Measurements from ENCODE around the gene EXOC2. TPM values are rescaled to one million over a fixed set of nuclear protein-coding genes. Genes with fewer than 3 reads are reported as not detected.

EXOC2 gene
- total RNA-seq, 1 experiment from 2014 or later = 17.6 TPM

- Histone ChIP-seq H3K4me2 (ENCODE audit: low read depth, low read length, poor library complexity, severe bottlenecking) (no peak overlapping the region), H2AFZ (ENCODE audit: low read length) (no peak overlapping the region), H3K27ac (ENCODE audit: low read length) (no peak overlapping the region), H3K27me3 (ENCODE audit: low read length) (no peaks in the 10 kb centered on the region), H3K4me3 (ENCODE audit: low read length) (no peak overlapping the region), H3K9me2 (replicated peaks; ENCODE audit: insufficient read depth, low read length) (no peaks in the 10 kb centered on the region), H3K79me2 (ENCODE audit: low read length) (no peaks in the 10 kb centered on the region), H3K9me3 (ENCODE audit: low read length) (no peaks in the 10 kb centered on the region), H3K4me1 (ENCODE audit: low read length) (peaks cover 12% of the 10 kb centered on the region), H3K9ac (ENCODE audit: low read length) (no peak overlapping the region), H4K20me1 (ENCODE audit: insufficient read depth, low read depth, low read length) (no peaks in the 10 kb centered on the region), H3K36me3 (ENCODE audit: insufficient read depth, low read length) (no peaks in the 10 kb centered on the region)
- DNase-seq = no peak
These were observed 66.7 kb downstream of the EXOC2 start for GRCh38 chr6:626236-626635.

- Histone ChIP-seq H3K4me1 (ENCODE audit: low read length) (peaks cover 12% of the 10 kb centered on the region), H2AFZ (ENCODE audit: low read length) (no peak overlapping the region), H4K20me1 (ENCODE audit: insufficient read depth, low read depth, low read length) (no peaks in the 10 kb centered on the region), H3K9me2 (replicated peaks; ENCODE audit: insufficient read depth, low read length) (no peaks in the 10 kb centered on the region), H3K79me2 (ENCODE audit: low read length) (no peaks in the 10 kb centered on the region), H3K4me3 (ENCODE audit: low read length) (no peak overlapping the region), H3K4me2 (ENCODE audit: low read depth, low read length, poor library complexity, severe bottlenecking) (no peak overlapping the region), H3K27ac (ENCODE audit: low read length) (no peak overlapping the region), H3K36me3 (ENCODE audit: insufficient read depth, low read length) (no peaks in the 10 kb centered on the region), H3K9ac (ENCODE audit: low read length) (no peak overlapping the region), H3K27me3 (ENCODE audit: low read length) (no peaks in the 10 kb centered on the region), H3K9me3 (ENCODE audit: low read length) (no peaks in the 10 kb centered on the region)
- peak; percentile 50 for DNase-seq
These were observed 68.0 kb downstream of the EXOC2 start for GRCh38 chr6:624979-625378.

GRCh38 chr6:622462-622861 lies 70.5 kb downstream of the EXOC2 start:
- H3K4me3 ChIP-seq (ENCODE audit: low read length) = no peak overlapping the region
- peaks cover 12% of the 10 kb centered on the region for H3K4me1 ChIP-seq (ENCODE audit: low read length)
- H3K79me2 ChIP-seq (ENCODE audit: low read length) = no peaks in the 10 kb centered on the region
- no peak overlapping the region for H3K9ac ChIP-seq (ENCODE audit: low read length)
- DNase-seq = no peak
- no peak overlapping the region for H3K27ac ChIP-seq (ENCODE audit: low read length)
- no peaks in the 10 kb centered on the region for H4K20me1 ChIP-seq (ENCODE audit: insufficient read depth, low read depth, low read length)
- no peaks in the 10 kb centered on the region for H3K9me2 ChIP-seq (replicated peaks; ENCODE audit: insufficient read depth, low read length)
- no peaks in the 10 kb centered on the region for H3K27me3 ChIP-seq (ENCODE audit: low read length)
- no peak overlapping the region for H2AFZ ChIP-seq (ENCODE audit: low read length)
- H3K36me3 ChIP-seq (ENCODE audit: insufficient read depth, low read length) = no peaks in the 10 kb centered on the region
- H3K4me2 ChIP-seq (ENCODE audit: low read depth, low read length, poor library complexity, severe bottlenecking) = no peak overlapping the region
- no peaks in the 10 kb centered on the region for H3K9me3 ChIP-seq (ENCODE audit: low read length)

DNA sequence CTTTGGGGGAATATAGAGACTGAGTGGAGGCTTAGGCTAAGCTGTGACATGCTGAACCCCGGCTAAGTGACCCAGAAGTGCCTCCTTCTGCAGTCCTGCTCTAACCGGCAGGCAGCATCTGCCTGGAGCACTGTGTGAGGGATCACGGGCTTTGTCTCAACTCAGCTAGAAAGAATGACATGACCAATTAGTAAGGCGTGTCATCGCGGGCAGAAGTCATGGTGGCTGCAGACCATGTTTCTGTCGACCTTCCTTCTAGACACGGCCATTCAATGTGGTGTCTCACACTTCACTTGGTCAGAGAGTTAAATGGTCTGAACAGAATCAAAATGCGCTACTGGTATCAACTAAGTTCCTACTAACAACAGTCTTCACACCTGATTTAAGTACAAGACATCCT lies 71.0 kb downstream of the EXOC2 start:
- Histone ChIP-seq H3K9me3 (ENCODE audit: low read length) (no peaks in the 10 kb centered on the region), H3K36me3 (ENCODE audit: insufficient read depth, low read length) (no peaks in the 10 kb centered on the region), H3K79me2 (ENCODE audit: low read length) (no peaks in the 10 kb centered on the region), H4K20me1 (ENCODE audit: insufficient read depth, low read depth, low read length) (no peaks in the 10 kb centered on the region), H3K4me2 (ENCODE audit: low read depth, low read length, poor library complexity, severe bottlenecking) (no peak overlapping the region), H3K27me3 (ENCODE audit: low read length) (no peaks in the 10 kb centered on the region), H3K4me3 (ENCODE audit: low read length) (no peak overlapping the region), H3K27ac (ENCODE audit: low read length) (no peak overlapping the region), H3K4me1 (ENCODE audit: low read length) (peaks cover 12% of the 10 kb centered on the region), H2AFZ (ENCODE audit: low read length) (no peak overlapping the region), H3K9me2 (replicated peaks; ENCODE audit: insufficient read depth, low read length) (no peaks in the 10 kb centered on the region), H3K9ac (ENCODE audit: low read length) (no peak overlapping the region)
- no peak for DNase-seq

DNA sequence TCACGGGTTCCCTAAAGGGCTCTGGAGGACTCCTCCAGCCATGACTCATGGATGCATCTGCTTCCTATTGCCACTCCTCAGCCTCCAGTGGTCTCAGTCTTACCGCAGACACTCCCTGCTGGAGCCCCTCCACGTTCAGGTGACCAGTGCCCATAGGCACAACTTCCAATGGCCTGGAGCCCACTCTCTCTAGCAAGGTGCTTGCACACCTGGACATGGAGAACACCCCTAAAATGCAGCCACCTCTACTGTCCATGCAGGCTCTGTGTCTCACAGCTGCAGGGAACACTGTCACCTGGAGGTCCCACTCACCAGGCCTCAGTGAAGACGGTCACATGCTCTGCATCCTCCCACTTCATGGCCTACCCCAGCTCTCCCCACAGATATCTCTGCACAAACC lies 72.0 kb downstream of the EXOC2 start:
- Histone ChIP-seq H3K36me3 (ENCODE audit: insufficient read depth, low read length) (no peaks in the 10 kb centered on the region), H4K20me1 (ENCODE audit: insufficient read depth, low read depth, low read length) (no peaks in the 10 kb centered on the region), H3K27me3 (ENCODE audit: low read length) (no peaks in the 10 kb centered on the region), H3K9ac (ENCODE audit: low read length) (no peak overlapping the region), H3K4me2 (ENCODE audit: low read depth, low read length, poor library complexity, severe bottlenecking) (no peak overlapping the region), H3K4me1 (ENCODE audit: low read length) (peaks cover 12% of the 10 kb centered on the region), H3K4me3 (ENCODE audit: low read length) (no peak overlapping the region), H3K27ac (ENCODE audit: low read length) (no peak overlapping the region), H2AFZ (ENCODE audit: low read length) (no peak overlapping the region), H3K79me2 (ENCODE audit: low read length) (no peaks in the 10 kb centered on the region), H3K9me3 (ENCODE audit: low read length) (no peaks in the 10 kb centered on the region), H3K9me2 (replicated peaks; ENCODE audit: insufficient read depth, low read length) (no peaks in the 10 kb centered on the region)
- no peak for DNase-seq

- H2AFZ ChIP-seq (ENCODE audit: low read length) = no peak overlapping the region
- H3K79me2 ChIP-seq (ENCODE audit: low read length) = no peaks in the 10 kb centered on the region
- no peak overlapping the region for H3K4me3 ChIP-seq (ENCODE audit: low read length)
- no peaks in the 10 kb centered on the region for H3K36me3 ChIP-seq (ENCODE audit: insufficient read depth, low read length)
- H3K9me3 ChIP-seq (ENCODE audit: low read length) = no peaks in the 10 kb centered on the region
- H3K4me2 ChIP-seq (ENCODE audit: low read depth, low read length, poor library complexity, severe bottlenecking) = no peak overlapping the region
- no peaks in the 10 kb centered on the region for H3K9me2 ChIP-seq (replicated peaks; ENCODE audit: insufficient read depth, low read length)
- no peak for DNase-seq
- no peak overlapping the region for H3K27ac ChIP-seq (ENCODE audit: low read length)
- H3K27me3 ChIP-seq (ENCODE audit: low read length) = no peaks in the 10 kb centered on the region
- H3K9ac ChIP-seq (ENCODE audit: low read length) = no peak overlapping the region
- peaks cover 6% of the 10 kb centered on the region for H3K4me1 ChIP-seq (ENCODE audit: low read length)
- H4K20me1 ChIP-seq (ENCODE audit: insufficient read depth, low read depth, low read length) = no peaks in the 10 kb centered on the region
These were observed 72.8 kb downstream of the EXOC2 start for GRCh38 chr6:620166-620565.

DNA sequence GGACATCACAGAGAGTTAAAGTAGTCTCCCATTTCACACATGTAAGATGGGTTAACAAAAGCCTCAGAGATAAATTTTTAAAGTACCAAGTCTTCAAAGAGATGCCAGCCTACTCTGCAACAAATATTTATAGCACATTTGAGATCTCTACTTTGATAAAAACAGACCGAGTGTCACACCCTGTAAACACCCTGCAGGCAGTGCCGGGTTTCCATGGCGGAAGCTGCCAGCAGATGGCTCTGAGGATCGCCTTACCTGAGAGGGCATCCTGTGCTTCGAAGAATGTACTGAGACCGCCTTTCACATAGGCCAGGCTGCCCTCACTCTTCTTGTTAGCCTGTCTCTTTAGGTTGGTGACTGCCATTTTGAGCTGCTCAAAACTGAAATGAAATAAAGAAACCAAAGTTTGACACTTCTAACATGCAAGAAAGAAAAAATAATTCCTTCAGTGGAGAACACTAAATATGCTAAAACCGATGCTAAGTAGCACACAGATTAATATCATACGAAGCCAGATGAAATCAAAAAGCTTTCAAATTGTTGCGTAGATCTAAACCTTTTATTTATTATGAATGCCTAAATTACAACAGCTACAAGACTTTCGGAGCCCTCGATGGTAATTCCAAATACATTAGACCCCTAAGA lies 75.4 kb downstream of the EXOC2 start:
- Histone ChIP-seq H3K27me3 (ENCODE audit: low read length) (no peaks in the 10 kb centered on the region), H2AFZ (ENCODE audit: low read length) (no peak overlapping the region), H3K4me1 (ENCODE audit: low read length) (no peaks in the 10 kb centered on the region), H3K9me2 (replicated peaks; ENCODE audit: insufficient read depth, low read length) (no peaks in the 10 kb centered on the region), H3K27ac (ENCODE audit: low read length) (no peak overlapping the region), H4K20me1 (ENCODE audit: insufficient read depth, low read depth, low read length) (no peaks in the 10 kb centered on the region), H3K36me3 (ENCODE audit: insufficient read depth, low read length) (no peaks in the 10 kb centered on the region), H3K79me2 (ENCODE audit: low read length) (no peaks in the 10 kb centered on the region), H3K9ac (ENCODE audit: low read length) (no peak overlapping the region), H3K4me3 (ENCODE audit: low read length) (no peak overlapping the region), H3K4me2 (ENCODE audit: low read depth, low read length, poor library complexity, severe bottlenecking) (no peak overlapping the region), H3K9me3 (ENCODE audit: low read length) (no peaks in the 10 kb centered on the region)
- no peak for DNase-seq

GRCh38 chr6:613981-614380 lies 79.0 kb downstream of the EXOC2 start:
- Histone ChIP-seq H4K20me1 (ENCODE audit: insufficient read depth, low read depth, low read length) (no peaks in the 10 kb centered on the region), H3K4me2 (ENCODE audit: low read depth, low read length, poor library complexity, severe bottlenecking) (no peak overlapping the region), H3K79me2 (ENCODE audit: low read length) (no peaks in the 10 kb centered on the region), H3K27me3 (ENCODE audit: low read length) (no peaks in the 10 kb centered on the region), H3K9me3 (ENCODE audit: low read length) (no peaks in the 10 kb centered on the region), H3K4me1 (ENCODE audit: low read length) (no peaks in the 10 kb centered on the region), H2AFZ (ENCODE audit: low read length) (no peak overlapping the region), H3K36me3 (ENCODE audit: insufficient read depth, low read length) (no peaks in the 10 kb centered on the region; the same call in 1 of the 2 replicates), H3K4me3 (ENCODE audit: low read length) (no peak overlapping the region), H3K9me2 (replicated peaks; ENCODE audit: insufficient read depth, low read length) (no peaks in the 10 kb centered on the region), H3K9ac (ENCODE audit: low read length) (no peak overlapping the region), H3K27ac (ENCODE audit: low read length) (no peak overlapping the region)
- no peak for DNase-seq

- no peaks in the 10 kb centered on the region for H3K9me3 ChIP-seq (ENCODE audit: low read length)
- H3K9me2 ChIP-seq (replicated peaks; ENCODE audit: insufficient read depth, low read length) = no peaks in the 10 kb centered on the region
- H4K20me1 ChIP-seq (ENCODE audit: insufficient read depth, low read depth, low read length) = no peaks in the 10 kb centered on the region
- no peak overlapping the region for H3K4me3 ChIP-seq (ENCODE audit: low read length)
- peaks cover 4% of the 10 kb centered on the region for H3K36me3 ChIP-seq (ENCODE audit: insufficient read depth, low read length)
- no peak overlapping the region for H3K9ac ChIP-seq (ENCODE audit: low read length)
- no peaks in the 10 kb centered on the region for H3K27me3 ChIP-seq (ENCODE audit: low read length)
- H3K4me1 ChIP-seq (ENCODE audit: low read length) = no peaks in the 10 kb centered on the region
- no peak overlapping the region for H2AFZ ChIP-seq (ENCODE audit: low read length)
- H3K4me2 ChIP-seq (ENCODE audit: low read depth, low read length, poor library complexity, severe bottlenecking) = no peak overlapping the region
- H3K79me2 ChIP-seq (ENCODE audit: low read length) = no peaks in the 10 kb centered on the region
- H3K27ac ChIP-seq (ENCODE audit: low read length) = no peak overlapping the region
- no peak for DNase-seq
These were observed 81.0 kb downstream of the EXOC2 start for GRCh38 chr6:611928-612327.
